ENCODE data around the gene APH1B. TPM values are rescaled to one million over a fixed set of nuclear protein-coding genes. Genes with fewer than 3 reads are reported as not detected.
A peak's percentile ranks its signal among the peaks of the same experiment; 100 is the strongest.

APH1B gene
- total and polyA plus RNA-seq, 7 donors: 1.8 to 11.0 (median 7.9) TPM

DNA sequence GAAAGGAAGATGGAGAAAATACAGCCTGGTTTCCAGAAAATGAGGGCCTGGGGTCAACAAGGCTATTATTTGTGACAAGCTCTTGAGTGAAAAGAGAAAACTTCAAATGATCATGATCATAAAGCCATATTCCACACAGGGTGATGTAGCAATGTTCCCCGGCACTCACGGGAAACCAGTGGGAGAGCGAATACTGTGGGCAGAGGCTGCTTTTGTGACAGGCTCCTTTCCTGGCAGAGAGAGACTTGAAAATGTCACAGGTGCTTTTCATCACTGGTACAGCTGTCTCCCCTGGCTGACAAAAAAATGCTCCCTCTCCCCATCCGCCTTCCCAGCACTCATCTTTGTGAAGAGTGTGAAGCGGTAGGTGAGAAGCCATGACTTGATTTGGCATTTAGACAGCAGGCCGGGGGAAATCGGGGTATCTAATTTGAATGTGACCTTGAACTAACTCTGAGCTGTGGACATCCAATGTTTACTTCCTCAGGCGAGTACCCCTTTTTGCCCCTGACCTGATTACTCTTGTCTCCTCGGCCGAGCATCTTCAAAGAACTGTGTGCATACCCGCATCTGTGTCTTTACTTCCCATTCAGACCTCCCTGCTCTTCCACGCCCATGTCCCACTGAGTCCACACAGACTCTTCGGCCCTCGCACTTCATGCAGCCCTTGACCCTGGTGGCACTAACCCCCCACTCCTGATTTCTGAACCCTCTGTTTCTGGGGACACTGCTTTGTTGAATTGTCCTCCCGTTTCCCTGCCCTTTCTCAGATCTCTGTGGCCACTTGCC is 81.0 kb downstream of the APH1B start:
- no peak overlapping the region for H3K4me3 ChIP-seq
- WGBS, 2 donors: 20 to 69% methylated on average over 15 of the region's 15 CpGs
- H3K4me1 ChIP-seq: no peaks in the 10 kb centered on the region
- intact Hi-C loops (cut with DNase I): no loop called here
- TF ChIP-seq, protein P1, sequence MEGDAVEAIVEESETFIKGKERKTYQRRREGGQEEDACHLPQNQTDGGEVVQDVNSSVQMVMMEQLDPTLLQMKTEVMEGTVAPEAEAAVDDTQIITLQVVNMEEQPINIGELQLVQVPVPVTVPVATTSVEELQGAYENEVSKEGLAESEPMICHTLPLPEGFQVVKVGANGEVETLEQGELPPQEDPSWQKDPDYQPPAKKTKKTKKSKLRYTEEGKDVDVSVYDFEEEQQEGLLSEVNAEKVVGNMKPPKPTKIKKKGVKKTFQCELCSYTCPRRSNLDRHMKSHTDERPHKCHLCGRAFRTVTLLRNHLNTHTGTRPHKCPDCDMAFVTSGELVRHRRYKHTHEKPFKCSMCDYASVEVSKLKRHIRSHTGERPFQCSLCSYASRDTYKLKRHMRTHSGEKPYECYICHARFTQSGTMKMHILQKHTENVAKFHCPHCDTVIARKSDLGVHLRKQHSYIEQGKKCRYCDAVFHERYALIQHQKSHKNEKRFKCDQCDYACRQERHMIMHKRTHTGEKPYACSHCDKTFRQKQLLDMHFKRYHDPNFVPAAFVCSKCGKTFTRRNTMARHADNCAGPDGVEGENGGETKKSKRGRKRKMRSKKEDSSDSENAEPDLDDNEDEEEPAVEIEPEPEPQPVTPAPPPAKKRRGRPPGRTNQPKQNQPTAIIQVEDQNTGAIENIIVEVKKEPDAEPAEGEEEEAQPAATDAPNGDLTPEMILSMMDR (IDR thresholded peaks at IDR 0.05): no peak
- no peak for TF ChIP-seq POLR2A (IDR thresholded peaks at IDR 0.05)
- TF ChIP-seq EP300 (IDR thresholded peaks at IDR 0.05): no peak
- TF ChIP-seq POLR2AphosphoS5 (IDR thresholded peaks at IDR 0.05): no peak
- no peak overlapping the region for H3K27ac ChIP-seq
- no peaks in the 10 kb centered on the region for H3K27me3 ChIP-seq
- no peaks in the 10 kb centered on the region for H3K9me3 ChIP-seq
- peak; percentile 37 for DNase-seq
- H3K36me3 ChIP-seq: no peaks in the 10 kb centered on the region

Other genes starting within 250 kb of the APH1B start
- gene TPM1, start 234.9 kb upstream of the APH1B start, total RNA-seq: 1,000 to 10,000 TPM; 2,634 to 4,179 (median 3,850) TPM
- 100 to 1,000 TPM; 438 to 950 (median 563) TPM for gene TPM1, start 234.9 kb upstream of the APH1B start, polyA plus RNA-seq
- gene LACTB, start 155.7 kb upstream of the APH1B start, total RNA-seq: 10 to 100 TPM in 1 of 4 donors, 1 to 10 TPM in 3; 7.2 to 11.2 (median 8.4) TPM
- gene LACTB, start 155.7 kb upstream of the APH1B start, polyA plus RNA-seq: 10 to 100 TPM; 14.9 to 32.4 (median 21.6) TPM
- gene RPS27L, start 120.1 kb upstream of the APH1B start, total RNA-seq: 100 to 1,000 TPM in 2 of 4 donors, 10 to 100 TPM in 2; 63.3 to 200 (median 143) TPM
- 100 to 1,000 TPM; 172 to 417 (median 405) TPM for gene RPS27L, start 120.1 kb upstream of the APH1B start, polyA plus RNA-seq
- 10 to 100 TPM; 21.7 to 30.4 (median 29.8) TPM for gene RAB8B, start 88.0 kb upstream of the APH1B start, total RNA-seq
- 10 to 100 TPM in 2 of 3 donors, 1 to 10 TPM in 1; 6.5 to 13.6 (median 10.8) TPM for gene RAB8B, start 88.0 kb upstream of the APH1B start, polyA plus RNA-seq
- gene CA12, start 104.2 kb downstream of the APH1B start, total RNA-seq: 1 to 10 TPM in 2 of 4 donors, under 1 TPM in 2; 0.14 to 2.2 (median 1.3) TPM
- gene CA12, start 104.2 kb downstream of the APH1B start, polyA plus RNA-seq: 10 to 100 TPM; 21.0 to 76.2 (median 29.4) TPM
- 10 to 100 TPM; 46.4 to 66.5 (median 64.8) TPM for gene USP3, start 227.0 kb downstream of the APH1B start, total RNA-seq
- gene USP3, start 227.0 kb downstream of the APH1B start, polyA plus RNA-seq: 10 to 100 TPM; 20.4 to 31.4 (median 26.4) TPM

Measured in sigmoid colon (tissue), 7 donors.